Fibroblast of skin of back (primary cell): ENCODE data around the gene ZNF799.
"Not testable (repeated sequence)": the region's sequence is repeated elsewhere in the genome, so short reads cannot be mapped to it uniquely, and the experiment has no call there.

Experiments
- DNase-seq: peaks from one replicate; pipeline ENCODE4 v3.0.0-alpha.2; 2013

Gene ZNF799

DNA sequence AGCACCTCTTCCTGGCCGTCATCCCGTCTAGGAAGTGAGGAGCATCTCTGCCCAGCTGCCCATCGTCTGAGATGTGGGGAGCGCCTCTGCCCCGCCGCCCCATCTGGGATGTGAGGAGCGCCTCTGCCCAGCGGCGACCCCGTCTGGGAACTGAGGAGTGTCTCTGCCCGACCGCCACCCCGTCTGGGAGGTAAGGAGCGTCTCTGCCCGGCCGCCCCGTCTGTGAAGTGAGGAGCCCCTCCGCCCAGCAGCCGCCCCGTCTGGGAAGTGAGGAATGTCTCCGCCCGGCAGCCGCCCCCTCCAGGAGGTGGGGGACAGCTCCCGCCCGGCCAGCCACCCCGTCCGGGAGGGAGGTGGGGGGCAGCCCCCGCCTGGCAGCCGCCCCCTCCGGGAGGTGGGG lies 38.8 kb downstream of the ZNF799 start:
- DNase-seq, result not testable (repeated sequence)

DNA sequence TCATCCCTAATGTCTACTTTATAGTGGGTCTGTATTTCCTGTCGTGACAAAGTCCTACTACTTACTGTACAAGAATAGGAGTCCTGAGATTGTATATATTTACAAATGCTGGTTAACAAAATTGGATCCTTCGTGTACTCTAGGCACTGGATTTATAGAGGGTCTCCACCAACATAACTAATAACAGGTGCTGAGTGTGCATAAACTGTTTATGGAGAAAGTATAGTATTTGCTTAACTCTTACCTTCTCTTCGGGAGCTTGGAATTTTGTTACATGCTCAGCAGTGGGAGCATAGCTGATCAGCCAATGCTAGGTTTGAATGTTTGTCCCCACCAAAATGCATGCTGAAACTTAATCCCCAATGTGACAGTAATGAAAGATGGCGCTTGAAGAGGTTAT lies 47.7 kb downstream of the ZNF799 start:
- DNase-seq, result no peak

DNA sequence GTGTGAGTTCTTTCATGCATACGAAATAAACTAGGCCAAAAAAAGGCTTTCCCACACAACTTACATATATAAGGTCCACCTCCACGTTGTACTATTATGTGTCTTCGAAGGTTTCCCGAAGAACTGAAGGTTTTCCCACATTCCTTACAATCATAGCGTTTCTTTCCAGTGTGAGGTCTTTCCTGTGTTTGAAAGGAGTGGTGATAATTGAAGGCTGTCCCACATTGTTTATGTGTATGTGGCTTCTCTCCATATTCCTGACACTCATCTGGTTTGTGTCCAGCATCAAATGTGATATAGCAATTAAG lies 50.2 kb downstream of the ZNF799 start:
- DNase-seq, result no peak

DNA sequence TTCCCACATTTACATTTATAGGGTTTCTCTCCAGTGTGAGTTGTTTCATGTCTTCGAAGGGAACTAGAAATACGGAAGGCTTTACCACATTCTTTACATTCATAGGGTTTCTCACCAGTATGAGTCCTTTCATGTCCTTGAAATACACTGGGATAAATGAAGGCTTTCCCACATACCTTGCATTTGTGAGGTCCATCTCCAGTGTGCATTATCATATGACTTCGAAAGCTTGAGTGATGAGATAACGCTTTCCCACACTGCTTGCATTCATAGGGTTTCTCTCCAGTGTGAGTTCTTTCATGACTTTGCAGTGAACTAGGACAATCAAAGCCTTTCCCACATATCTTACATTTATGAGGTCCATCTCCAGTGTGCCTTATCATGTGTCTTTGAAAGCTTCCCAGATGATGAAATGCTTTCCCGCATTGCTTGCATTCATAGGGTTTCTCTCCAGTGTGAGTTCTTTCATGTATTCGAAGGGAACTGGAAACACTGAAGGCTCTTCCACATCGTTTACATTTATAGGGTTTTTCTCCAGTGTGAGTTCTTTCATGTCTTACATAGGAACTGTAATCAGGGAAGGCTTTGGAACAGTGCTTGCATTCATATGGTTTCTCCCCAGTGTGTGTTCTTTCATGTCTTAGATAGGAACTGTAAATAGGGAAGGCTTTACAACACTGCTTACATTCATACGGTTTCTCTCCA lies 50.7 kb downstream of the ZNF799 start:
- DNase-seq, result no peak

GRCh38 chr19:12346896-12347295 lies 54.2 kb downstream of the ZNF799 start:
- no peak for DNase-seq

GRCh38 chr19:12345197-12345596 lies 55.9 kb downstream of the ZNF799 start:
- no peak for DNase-seq
